Spleen (tissue), 7 donors: ENCODE results near the gene ERO1B.

Source experiments
- CTCF ChIP-seq, 11 experiments: fragments of 200-600 bp in 7 of 11; fragments of 450-650 bp in 4 of 11; sonication (generic) in 4 of 11; IDR thresholded peaks in 8 of 11; conservative IDR thresholded peaks in 3 of 11; 1 replicate in 7 of 11; 2 replicates in 4 of 11; pipeline versions ENCODE4 v1.4.0 to v1.8.0; 2016 to 2021; ENCODE audit warnings: antibody characterized with exemption in 11 of 11, inconsistent platforms in 4 of 11, mild to moderate bottlenecking in 1 of 11
- POLR2A ChIP-seq, 3 donors: fragments of 450-650 bp; IDR thresholded peaks; one replicate each; pipeline ENCODE4 v1.5.1; 2017; ENCODE audit warnings: antibody characterized with exemption in 3 of 3, mild to moderate bottlenecking in 1 of 3
- donor health status: DM: no; HTN: no; CAD: no; lungs with moderate emphysema.
- donor health status: DM: no; HTN: no; CAD: no.
- donor health status: DM: no; HTN: no; CAD: no.

DNA sequence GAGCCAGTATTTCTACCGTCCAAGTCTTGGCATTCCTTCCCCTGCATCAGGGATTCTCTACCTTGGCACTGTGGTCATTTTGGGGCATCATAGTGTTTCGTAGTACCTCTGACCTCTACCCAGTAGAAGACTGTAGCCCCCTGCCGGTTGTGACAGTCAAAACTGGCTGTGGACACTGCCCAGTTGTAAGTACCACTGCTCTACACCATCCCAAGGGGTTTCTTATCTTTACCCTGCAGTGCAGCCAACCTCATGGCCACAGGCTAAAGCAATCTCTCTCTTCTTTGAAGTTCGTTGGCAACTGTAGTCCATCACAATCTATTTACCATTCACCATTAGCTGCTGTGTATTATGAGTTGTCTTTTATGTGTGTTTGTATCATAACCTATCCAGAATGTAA, 29.3 kb upstream of the ERO1B start:
- TF ChIP-seq CTCF (IDR thresholded peaks at IDR 0.05 in 8 of 11, conservative IDR thresholded peaks at IDR 0.05 in 3 of 11) = no peak
- no peak for TF ChIP-seq POLR2A (IDR thresholded peaks at IDR 0.05)
